GM23338 (cell line): ENCODE results near the gene C1RL. TPM values are rescaled to one million over a fixed set of nuclear protein-coding genes. Genes with fewer than 3 reads are reported as not detected.

Experiments
- ATAC-seq: fragments of 200-7000 bp; cut with Tn5 transposase; 3 replicates; pipeline ENCODE4 v1.9.1; 2020
- DNase-seq: peaks from one replicate; pipeline ENCODE4 v3.0.0-alpha.2; 2015; ENCODE audit warnings: low spot score
- H2AFZ ChIP-seq: fragments of 200-600 bp; sonication (generic); 2 replicates; pipeline ENCODE4 v1.8.0; 2016; ENCODE audit warnings: antibody characterized with exemption, mild to moderate bottlenecking, moderate library complexity
- H3F3A ChIP-seq: fragments of 200-600 bp; sonication (generic); replicated peaks from 2 replicates; pipeline ENCODE4 v1.8.0; 2017; ENCODE audit warnings: antibody characterized with exemption, mixed run types, low read depth
- H3K27ac ChIP-seq: fragments of 200-600 bp; sonication (generic); 2 replicates; pipeline ENCODE4 v1.6.1; 2016; ENCODE audit warnings: low read depth
- H3K27me3 ChIP-seq: fragments of 200-600 bp; sonication (generic); 2 replicates; pipeline ENCODE4 v1.8.0; 2016; ENCODE audit warnings: mild to moderate bottlenecking, mixed run types, moderate library complexity; ENCODE audit not compliant: insufficient read depth
- H3K36me3 ChIP-seq: fragments of 200-600 bp; sonication (generic); 2 replicates; pipeline ENCODE4 v1.8.0; 2016; ENCODE audit warnings: mild to moderate bottlenecking; ENCODE audit not compliant: insufficient read depth
- H3K4me1 ChIP-seq: fragments of 200-600 bp; sonication (generic); 2 replicates; pipeline ENCODE4 v1.8.0; 2016; ENCODE audit warnings: mild to moderate bottlenecking, moderate library complexity; ENCODE audit not compliant: insufficient read depth
- H3K4me2 ChIP-seq: fragments of 200-600 bp; sonication (generic); 2 replicates; pipeline ENCODE4 v1.7.1; 2017; ENCODE audit warnings: mixed run types
- H3K4me3 ChIP-seq: fragments of 200-600 bp; sonication (generic); 2 replicates; pipeline ENCODE4 v1.6.1; 2016; ENCODE audit warnings: mixed run types
- H3K79me2 ChIP-seq: fragments of 200-600 bp; sonication (generic); replicated peaks from 2 replicates; pipeline ENCODE4 v1.8.0; 2017; ENCODE audit warnings: mild to moderate bottlenecking; ENCODE audit not compliant: insufficient read depth
- H3K9me2 ChIP-seq: fragments of 200-600 bp; sonication (generic); 2 replicates; pipeline ENCODE4 v1.8.0; 2017; ENCODE audit not compliant: insufficient read depth
- H4K20me1 ChIP-seq: fragments of 200-600 bp; sonication (generic); replicated peaks from 2 replicates; pipeline ENCODE4 v1.8.0; 2017; ENCODE audit warnings: mild to moderate bottlenecking; ENCODE audit not compliant: insufficient read depth
- H3K27ac Mint-ChIP-seq: 2 replicates; pipeline ENCODE4 v1.8.0; 2020; ENCODE audit warnings: inconsistent platforms, mild to moderate bottlenecking, moderate library complexity, mixed read lengths
- H3K27me3 Mint-ChIP-seq: 3 replicates; pipeline ENCODE4 v1.8.0; 2022; ENCODE audit warnings: low read depth, mild to moderate bottlenecking, moderate library complexity, mixed read lengths, inconsistent platforms; ENCODE audit not compliant: insufficient read depth, poor library complexity
- H3K36me3 Mint-ChIP-seq: 3 replicates; pipeline ENCODE4 v1.8.0; 2021; ENCODE audit warnings: low read depth, mild to moderate bottlenecking, inconsistent platforms, moderate library complexity, mixed read lengths
- H3K4me1 Mint-ChIP-seq: 3 replicates; pipeline ENCODE4 v1.8.0; 2020; ENCODE audit warnings: mild to moderate bottlenecking, inconsistent platforms, mixed read lengths
- H3K4me3 Mint-ChIP-seq: 3 replicates; pipeline ENCODE4 v1.8.0; 2021; ENCODE audit warnings: moderate library complexity, mild to moderate bottlenecking, inconsistent platforms, mixed read lengths
- H3K9me3 Mint-ChIP-seq: 3 replicates; pipeline ENCODE4 v1.8.0; 2020; ENCODE audit warnings: moderate library complexity, mild to moderate bottlenecking, inconsistent platforms, mixed read lengths
- CTCF ChIP-seq, 2 experiments: fragments of 200-600 bp in 1 of 2; sonication (generic) in 1 of 2; conservative IDR thresholded peaks; 2 replicates each; pipeline versions ENCODE4 v1.5.1 to v1.6.1; 2016 to 2017; ENCODE audit warnings: antibody characterized with exemption in 2 of 2, low read depth in 2 of 2, mild to moderate bottlenecking in 2 of 2, moderate library complexity in 1 of 2
- JUNB ChIP-seq: IDR thresholded peaks from one replicate; pipeline ENCODE4 v1.6.1; 2016; ENCODE audit warnings: antibody characterized with exemption; ENCODE audit not compliant: unreplicated experiment
- STAT1 ChIP-seq: IDR thresholded peaks from one replicate; pipeline ENCODE4 v1.6.1; 2016; ENCODE audit warnings: antibody characterized with exemption; ENCODE audit not compliant: unreplicated experiment
- ZNF462 ChIP-seq: fragments of 250-450 bp; sonication (Bioruptor Pico); IDR thresholded peaks from 2 replicates; pipeline ENCODE4 v1.5.0; 2020; ENCODE audit warnings: mild to moderate bottlenecking, moderate library complexity
- polyA plus RNA-seq: library from polyadenylated mRNA; unstranded; fragments of >200 nt; fragmentation: Nextera tagmentation; extraction: Ambion mirVana; gene quantifications from 2 replicates; pipeline ENCODE4 v1.2.1, GENCODE V29; 2016
- total RNA-seq: library from RNA; depleted of rRNA; stranded (reverse); fragments of >200 nt; shearing (Covaris generic); gene quantifications from 2 replicates; pipeline ENCODE4 v1.2.3, GENCODE V29; 2014

C1RL gene
- total and polyA plus RNA-seq, 2 experiments from 2014 or later = 7.3 to 8.8 TPM

- no peak for TF ChIP-seq ZNF462 (CRISPR knock-in tag)
- TF ChIP-seq STAT1 = no peak
Measured at GRCh38 chr12:7125632-7126227, 16.7 kb upstream of the C1RL start (continued).

- Mint-ChIP-seq H3K9me3 (no peaks in the 10 kb centered on the region), H3K27ac (no peak overlapping the region), H3K36me3 (no peaks in the 10 kb centered on the region; the same call in 2 of the 3 replicates), H3K4me3 (no peak overlapping the region), H3K27me3 (peaks cover 9% of the 10 kb centered on the region), H3K4me1 (peaks cover 26% of the 10 kb centered on the region)
- H3K27me3 ChIP-seq = no peaks in the 10 kb centered on the region
- H3K27ac ChIP-seq = no peak overlapping the region
- no peaks in the 10 kb centered on the region for H4K20me1 ChIP-seq
- no peak overlapping the region for H2AFZ ChIP-seq
- ATAC-seq (no peak), DNase-seq (no peak)
- no peaks in the 10 kb centered on the region for H3K36me3 ChIP-seq
- no peak overlapping the region for H3K4me2 ChIP-seq
- H3K9me2 ChIP-seq = no peaks in the 10 kb centered on the region
- no peak for TF ChIP-seq CTCF (conservative IDR thresholded peaks at IDR 0.05; ENCODE audit: low read depth in 2 of 2)
- TF ChIP-seq JUNB = no peak
- peaks cover 8% of the 10 kb centered on the region for H3K4me1 ChIP-seq
- no peaks in the 10 kb centered on the region for H3K79me2 ChIP-seq
- H3K4me3 ChIP-seq = no peak overlapping the region
- no peaks in the 10 kb centered on the region for H3F3A ChIP-seq
Measured at GRCh38 chr12:7123806-7124522, 14.9 kb upstream of the C1RL start.
